ENCODE data around the gene LYPD5.

Gene LYPD5

GRCh38 chr19:43751466-43752220 lies 50.6 kb downstream of the LYPD5 start:
- DNase-seq (ENCODE audit: low read depth), result no peak

DNA sequence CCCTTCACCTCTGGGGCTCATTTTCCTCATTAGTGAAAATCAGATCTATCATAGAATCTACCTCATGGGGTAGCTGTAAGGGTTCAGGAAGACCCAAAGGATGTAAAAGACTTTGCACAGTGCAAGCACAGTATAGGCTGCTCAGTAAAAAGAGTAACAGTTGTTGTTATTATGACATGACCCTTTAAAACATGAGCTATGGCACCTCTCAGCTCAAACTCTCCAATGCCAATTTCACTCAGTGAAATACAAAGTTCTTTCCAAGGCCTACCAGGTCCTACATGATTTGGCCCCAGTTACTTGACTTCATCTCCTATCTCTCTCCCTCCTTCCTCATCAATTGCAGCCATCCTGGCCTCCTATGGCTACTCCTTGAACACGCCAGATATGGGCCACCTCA lies 52.3 kb downstream of the LYPD5 start:
- DNase-seq (ENCODE audit: low read depth), result no peak

- DNase-seq (ENCODE audit: low read depth), result no peak
These were observed 53.1 kb downstream of the LYPD5 start for GRCh38 chr19:43749152-43749551.

- no peak for DNase-seq (ENCODE audit: low read depth)
These were observed 53.6 kb downstream of the LYPD5 start for GRCh38 chr19:43748685-43749084.

GRCh38 chr19:43748205-43748594 lies 54.0 kb downstream of the LYPD5 start:
- DNase-seq (ENCODE audit: low read depth), result no peak

GRCh38 chr19:43747557-43748204 lies 54.6 kb downstream of the LYPD5 start:
- no peak for DNase-seq (ENCODE audit: low read depth)
